LNCAP (cell line): ENCODE data around the gene LTB4R.

ENCODE experiments used
- TF ChIP-seq, protein P1 (sequence below): fragments of 450-650 bp; IDR thresholded peaks from 2 replicates; pipeline ENCODE4 v1.5.1; 2017; ENCODE audit warnings: mild to moderate bottlenecking

The LTB4R gene

DNA sequence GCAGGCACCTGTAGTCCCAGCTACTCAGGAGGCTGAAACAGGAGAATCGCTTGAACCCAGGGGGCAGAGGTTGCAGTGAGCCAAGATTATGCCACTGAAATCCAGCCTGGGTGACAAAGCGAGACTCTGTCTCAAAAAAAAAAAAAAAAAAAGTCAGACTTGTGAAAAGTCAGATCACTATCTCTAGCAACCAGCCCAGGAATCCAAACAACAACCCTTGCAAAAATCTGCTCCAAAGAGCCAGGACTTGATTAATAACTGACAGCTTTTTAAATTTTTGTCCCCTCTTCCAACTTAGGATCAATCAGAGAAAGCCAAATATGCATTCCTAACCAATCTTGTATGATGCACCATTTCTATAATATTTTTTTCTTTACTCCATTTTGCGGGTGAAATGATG is 49.0 kb downstream of the LTB4R start:
- TF ChIP-seq, protein P1, sequence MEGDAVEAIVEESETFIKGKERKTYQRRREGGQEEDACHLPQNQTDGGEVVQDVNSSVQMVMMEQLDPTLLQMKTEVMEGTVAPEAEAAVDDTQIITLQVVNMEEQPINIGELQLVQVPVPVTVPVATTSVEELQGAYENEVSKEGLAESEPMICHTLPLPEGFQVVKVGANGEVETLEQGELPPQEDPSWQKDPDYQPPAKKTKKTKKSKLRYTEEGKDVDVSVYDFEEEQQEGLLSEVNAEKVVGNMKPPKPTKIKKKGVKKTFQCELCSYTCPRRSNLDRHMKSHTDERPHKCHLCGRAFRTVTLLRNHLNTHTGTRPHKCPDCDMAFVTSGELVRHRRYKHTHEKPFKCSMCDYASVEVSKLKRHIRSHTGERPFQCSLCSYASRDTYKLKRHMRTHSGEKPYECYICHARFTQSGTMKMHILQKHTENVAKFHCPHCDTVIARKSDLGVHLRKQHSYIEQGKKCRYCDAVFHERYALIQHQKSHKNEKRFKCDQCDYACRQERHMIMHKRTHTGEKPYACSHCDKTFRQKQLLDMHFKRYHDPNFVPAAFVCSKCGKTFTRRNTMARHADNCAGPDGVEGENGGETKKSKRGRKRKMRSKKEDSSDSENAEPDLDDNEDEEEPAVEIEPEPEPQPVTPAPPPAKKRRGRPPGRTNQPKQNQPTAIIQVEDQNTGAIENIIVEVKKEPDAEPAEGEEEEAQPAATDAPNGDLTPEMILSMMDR = no peak

DNA sequence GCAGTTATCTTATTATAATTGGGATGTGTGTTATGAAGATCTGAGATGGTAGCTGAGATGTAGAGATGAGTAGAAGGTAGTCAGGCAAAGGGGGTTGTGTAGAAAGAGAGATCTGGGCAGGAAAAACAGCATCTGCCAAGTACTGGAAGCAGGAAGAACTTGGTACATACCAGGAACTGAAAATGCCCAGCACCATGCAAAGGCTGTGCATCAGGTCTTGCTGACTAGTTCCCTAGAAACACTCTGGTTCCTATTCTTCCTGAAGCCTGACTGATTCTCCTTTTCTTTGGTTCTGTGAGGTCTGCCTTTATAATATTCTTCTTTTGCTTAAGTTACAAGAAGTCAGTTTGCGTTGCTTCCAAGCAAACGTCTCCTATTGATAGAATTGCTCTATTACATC is 50.0 kb downstream of the LTB4R start:
- TF ChIP-seq, protein P1 = no peak

DNA sequence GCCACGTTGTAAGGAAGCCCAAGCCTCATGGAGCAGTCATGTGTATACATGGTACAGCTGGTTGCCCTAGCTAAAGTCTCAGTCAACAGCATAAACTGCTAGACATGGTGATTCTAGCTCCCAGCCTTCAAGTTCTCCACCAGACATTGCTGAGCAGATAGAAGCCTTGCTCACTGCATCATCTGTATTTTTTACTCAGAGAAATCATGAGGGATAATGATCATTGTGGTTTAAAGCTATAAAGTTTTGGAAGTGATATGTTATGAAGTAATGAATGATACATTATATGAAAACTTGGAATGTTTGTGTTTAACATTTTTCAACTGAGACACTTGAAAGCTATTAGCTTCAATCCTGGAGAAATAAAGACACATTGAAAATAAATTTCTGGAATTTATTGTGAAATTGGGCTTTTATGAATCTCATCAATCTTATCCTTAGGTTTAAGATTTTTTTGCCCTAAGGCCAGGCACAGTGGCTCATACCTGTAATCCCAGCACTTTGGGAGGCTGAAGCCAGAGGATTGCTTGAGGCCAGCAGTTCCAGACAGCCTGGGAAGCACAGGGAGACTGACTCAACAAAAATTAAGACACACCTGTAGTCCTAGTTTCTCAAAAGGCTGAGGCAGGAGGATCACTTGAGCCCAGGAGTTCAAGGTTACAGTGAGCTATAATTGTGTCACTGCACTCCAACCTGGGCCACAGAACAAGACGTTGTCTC is 51.1 kb downstream of the LTB4R start:
- TF ChIP-seq, protein P1 = no peak

DNA sequence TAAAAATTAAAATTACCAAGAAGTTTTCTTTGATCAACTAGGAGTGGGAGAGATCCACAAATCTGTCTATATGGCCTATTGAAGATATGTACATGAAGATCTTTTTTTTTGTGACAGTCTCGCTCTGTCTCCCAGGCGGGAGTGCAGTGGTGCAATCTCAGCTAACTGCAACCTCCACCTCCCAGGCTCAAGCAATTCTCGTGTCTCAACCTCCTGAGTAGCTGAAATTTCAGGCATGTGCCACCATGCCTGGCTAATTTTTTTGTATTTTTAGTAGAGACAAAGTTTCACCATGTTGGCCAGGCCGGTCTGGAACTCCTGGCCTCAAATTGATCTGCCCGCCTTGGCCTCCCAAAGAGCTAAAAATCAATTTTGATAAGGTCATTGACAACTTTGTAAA is 52.1 kb downstream of the LTB4R start:
- TF ChIP-seq, protein P1 = no peak

DNA sequence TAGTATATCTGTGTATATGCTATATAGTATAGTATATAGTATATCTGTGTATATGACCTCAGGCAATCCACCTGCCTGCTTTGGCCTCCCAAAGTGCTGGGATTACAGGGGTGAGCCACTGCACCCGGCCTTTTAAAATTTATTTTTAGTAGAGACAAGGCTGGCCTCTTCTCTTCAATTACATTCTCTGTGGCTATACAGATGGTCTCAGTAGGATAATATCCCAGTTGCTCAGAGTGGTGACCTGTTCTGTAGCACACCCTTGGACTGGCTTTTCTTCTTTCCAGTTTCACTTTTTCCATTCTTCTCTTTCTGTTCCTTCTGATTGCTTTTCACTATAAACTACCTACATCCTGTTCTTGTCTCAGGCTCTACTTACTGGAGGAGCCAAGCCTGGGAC is 53.5 kb downstream of the LTB4R start:
- TF ChIP-seq, protein P1 = no peak

DNA sequence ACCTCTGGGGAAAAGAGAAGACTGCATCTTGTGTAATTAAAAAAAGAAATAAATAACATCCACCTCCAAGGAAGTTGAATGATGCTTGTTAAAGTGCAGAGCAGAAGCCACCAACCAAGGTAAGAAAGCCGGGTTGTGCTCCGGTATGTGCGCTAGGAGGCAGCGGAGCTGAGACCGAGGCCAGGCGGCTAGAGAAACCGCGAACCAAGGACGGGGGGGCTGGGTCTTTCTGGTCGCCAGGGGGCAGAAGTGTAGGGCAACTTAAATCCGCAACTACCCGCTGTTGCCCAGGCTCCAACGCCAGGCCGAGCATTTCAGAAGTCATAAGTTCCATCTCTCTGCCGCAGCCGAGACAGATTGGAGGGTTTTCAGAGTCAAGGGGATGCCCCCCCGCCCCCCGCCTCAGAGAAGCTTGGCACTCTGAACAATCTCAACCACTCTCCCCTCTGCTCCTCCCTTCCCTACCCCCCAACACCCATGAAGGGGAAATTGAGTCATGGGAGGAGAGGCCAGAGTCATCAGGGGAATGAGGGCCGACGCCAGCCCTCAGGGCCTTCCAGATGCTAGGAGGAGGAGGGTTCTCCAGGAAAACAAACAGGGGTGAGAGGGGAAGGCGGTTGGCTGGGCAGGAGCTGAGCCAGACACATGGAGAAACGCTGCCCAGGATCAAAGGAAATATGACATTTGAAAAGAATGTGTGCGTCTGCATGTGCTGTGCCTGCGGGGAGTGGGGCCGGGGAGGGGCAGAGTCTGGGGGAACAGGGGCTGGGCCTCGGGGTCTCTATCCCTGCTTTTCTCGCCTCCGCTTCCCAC is 54.5 kb downstream of the LTB4R start:
- TF ChIP-seq, protein P1 = no peak; the same call in 1 of the 2 replicates

DNA sequence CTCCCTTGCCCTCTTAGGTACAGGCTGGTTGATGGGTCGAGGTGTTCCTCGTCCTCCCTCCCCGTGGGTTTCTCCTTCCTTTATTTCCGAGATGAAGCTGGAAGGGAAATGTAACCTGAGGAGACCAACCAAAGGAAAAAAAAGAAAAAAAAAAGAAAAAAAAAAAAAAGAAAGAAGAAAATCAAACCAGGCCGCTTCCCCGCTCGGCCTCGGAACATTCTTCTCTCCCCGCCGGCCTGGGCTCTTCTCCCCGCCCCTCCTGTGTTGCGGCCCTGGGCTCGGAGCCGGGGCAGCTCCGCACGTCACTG is 55.1 kb downstream of the LTB4R start:
- TF ChIP-seq, protein P1 = no peak
